Activated CD4-positive, alpha-beta T cell treated with anti-CD3 and anti-CD28 coated beads for 36 hours (primary cell): ENCODE results near the gene E2F7. TPM values are rescaled to one million over a fixed set of nuclear protein-coding genes. Genes with fewer than 3 reads are reported as not detected.

ENCODE experiments used
- ATAC-seq: fragments of 200-7000 bp; cut with Tn5 transposase; one replicate; pipeline ENCODE4 v1.10.0; 2021; ENCODE audit warnings: mild to moderate bottlenecking, moderate library complexity
- CTCF ChIA-PET: fragments of 350-600 bp; sonication (Branson Sonifier 250); formaldehyde crosslinking; loops from one replicate; lab custom pipeline; 2021; ENCODE audit warnings: antibody characterized with exemption; lab: Charles Lee
- POLR2A ChIA-PET: fragments of 350-600 bp; sonication (Branson Sonifier 250); formaldehyde crosslinking; loops from one replicate; lab custom pipeline; 2021; ENCODE audit warnings: antibody characterized with exemption, inconsistent platforms; lab: Charles Lee
- DNase-seq: peaks from one replicate; pipeline ENCODE4 v3.0.0-alpha.2; 2020
- H3K27ac Mint-ChIP-seq: one replicate; pipeline ENCODE4 v1.8.0; 2021; ENCODE audit warnings: mixed read lengths
- H3K27me3 Mint-ChIP-seq: one replicate; pipeline ENCODE4 v1.8.0; 2021; ENCODE audit warnings: mixed read lengths
- H3K36me3 Mint-ChIP-seq: one replicate; pipeline ENCODE4 v1.8.0; 2021; ENCODE audit warnings: low read depth, mixed read lengths
- H3K4me1 Mint-ChIP-seq: one replicate; pipeline ENCODE4 v1.8.0; 2021; ENCODE audit warnings: mixed read lengths
- H3K4me3 Mint-ChIP-seq: one replicate; pipeline ENCODE4 v1.8.0; 2021; ENCODE audit warnings: mild to moderate bottlenecking, moderate library complexity, mixed read lengths
- H3K9me3 Mint-ChIP-seq: one replicate; pipeline ENCODE4 v1.8.0; 2021; ENCODE audit warnings: low read depth, mixed read lengths
- intact Hi-C, 2 experiments: fragments of 100-400 bp; cut with DNase I in 1 of 2; cut with micrococcal nuclease in 1 of 2; formaldehyde crosslinking; loops; one replicate each; pipeline versions ENCODE4 v1.14.2 to v1.15.1; 2022 to 2024; cut with DNase I, micrococcal nuclease
- total RNA-seq, 2 experiments: library from RNA; stranded (reverse); gene quantifications; one replicate each; pipeline ENCODE4 v1.2.3, GENCODE V29; 2021

Gene E2F7
- total RNA-seq, 2 experiments from 2014 or later: 6.0 to 7.8 TPM

- intact Hi-C loops: loop anchor here in 1 of 2 experiments (10.0 kb wide), 1 partner anchor 142 kb away; the partner anchor contains the start of gene CSRP2
- no peak overlapping the region for H3K27ac Mint-ChIP-seq
- ATAC-seq: no peak
- no peaks in the 10 kb centered on the region for H3K27me3 Mint-ChIP-seq
- no peak for DNase-seq
- peaks cover 4% of the 10 kb centered on the region for H3K36me3 Mint-ChIP-seq
- no peaks in the 10 kb centered on the region for H3K4me1 Mint-ChIP-seq
- no peak overlapping the region for H3K4me3 Mint-ChIP-seq
- POLR2A ChIA-PET: no interaction called here
- no peaks in the 10 kb centered on the region for H3K9me3 Mint-ChIP-seq
- CTCF ChIA-PET: interaction anchor here (0.5 kb wide), 1 partner anchor 559 kb away, joined by 3 read pairs; no protein-coding TSS in a partner anchor
Measured at GRCh38 chr12:77016606-77017005, 48.8 kb downstream of the E2F7 start.

- Mint-ChIP-seq H3K9me3 (no peaks in the 10 kb centered on the region), H3K4me3 (no peak overlapping the region), H3K4me1 (peaks cover 4% of the 10 kb centered on the region), H3K27me3 (peaks cover 4% of the 10 kb centered on the region), H3K36me3 (no peaks in the 10 kb centered on the region), H3K27ac (no peak overlapping the region)
- no peak for DNase-seq
- ChIA-PET CTCF (interaction anchor here (0.6 to 1.6 kb wide), 3 partner anchors 20 to 515 kb away, joined by 3 read pairs; no protein-coding TSS in a partner anchor), POLR2A (no interaction called here)
- intact Hi-C loops: loop anchor here in 1 of 2 experiments (10.0 kb wide), 1 partner anchor 138 kb away; the partner anchor contains the start of gene CSRP2
- no peak for ATAC-seq
Measured at GRCh38 chr12:77013091-77013490, 52.3 kb downstream of the E2F7 start.

GRCh38 chr12:77010691-77011548, 54.4 kb downstream of the E2F7 start:
- Mint-ChIP-seq H3K4me1 (peaks cover 4% of the 10 kb centered on the region), H3K27ac (no peak overlapping the region), H3K4me3 (no peak overlapping the region), H3K36me3 (no peaks in the 10 kb centered on the region), H3K9me3 (no peaks in the 10 kb centered on the region), H3K27me3 (peaks cover 8% of the 10 kb centered on the region)
- peak; percentile 85 for DNase-seq
- POLR2A ChIA-PET: interaction anchor here (0.6 kb wide), 1 partner anchor 16 kb away, joined by 3 read pairs; no protein-coding TSS in a partner anchor
- CTCF ChIA-PET: interaction anchor here (0.6 to 1.8 kb wide), 53 partner anchors 8 to 507 kb away, joined by 3 to 27 read pairs (median 4); no protein-coding TSS in a partner anchor
- intact Hi-C loops: loop anchor here (1.0 to 10.0 kb wide), 3 partner anchors 136 to 390 kb away; partner anchors contain the start of gene CSRP2 (in 1 of the 2)
- peak; percentile 80 for ATAC-seq

- DNase-seq (no peak), ATAC-seq (no peak)
- peaks cover 15% of the 10 kb centered on the region for H3K27me3 Mint-ChIP-seq
Measured at GRCh38 chr12:77007476-77007875, 57.9 kb downstream of the E2F7 start.

GRCh38 chr12:77005611-77006098, 59.7 kb downstream of the E2F7 start:
- no peak for DNase-seq
- intact Hi-C loops: no loop called here
- POLR2A ChIA-PET: no interaction called here
- no peak overlapping the region for H3K4me3 Mint-ChIP-seq
- no peak overlapping the region for H3K27ac Mint-ChIP-seq
- no peaks in the 10 kb centered on the region for H3K9me3 Mint-ChIP-seq
- peaks cover 2% of the 10 kb centered on the region for H3K4me1 Mint-ChIP-seq
- no peaks in the 10 kb centered on the region for H3K36me3 Mint-ChIP-seq
- peaks cover 23% of the 10 kb centered on the region for H3K27me3 Mint-ChIP-seq
- ATAC-seq: no peak
- CTCF ChIA-PET: no interaction called here

More at GRCh38 chr12:77007476-77007875, 57.9 kb downstream of the E2F7 start:
- Mint-ChIP-seq H3K4me1 (peaks cover 4% of the 10 kb centered on the region), H3K36me3 (no peaks in the 10 kb centered on the region), H3K27ac (no peak overlapping the region), H3K4me3 (no peak overlapping the region), H3K9me3 (no peaks in the 10 kb centered on the region)
- POLR2A ChIA-PET: no interaction called here
- intact Hi-C loops: no loop called here
- CTCF ChIA-PET: no interaction called here

- Mint-ChIP-seq H3K4me3 (no peak overlapping the region), H3K27ac (no peak overlapping the region), H3K9me3 (no peaks in the 10 kb centered on the region), H3K4me1 (no peaks in the 10 kb centered on the region), H3K27me3 (peaks cover 19% of the 10 kb centered on the region), H3K36me3 (no peaks in the 10 kb centered on the region)
- DNase-seq (no peak), ATAC-seq (no peak)
- intact Hi-C loops: no loop called here
- ChIA-PET CTCF (interaction anchor here (1.6 kb wide), 1 partner anchor 10 kb away, joined by 4 read pairs; no protein-coding TSS in a partner anchor), POLR2A (no interaction called here)
Measured at GRCh38 chr12:77003914-77004313, 61.5 kb downstream of the E2F7 start.

- DNase-seq (no peak), ATAC-seq (no peak)
- Mint-ChIP-seq H3K36me3 (no peaks in the 10 kb centered on the region), H3K4me3 (no peak overlapping the region), H3K4me1 (no peaks in the 10 kb centered on the region), H3K27ac (no peak overlapping the region), H3K9me3 (no peaks in the 10 kb centered on the region), H3K27me3 (peaks cover 19% of the 10 kb centered on the region)
- ChIA-PET POLR2A (interaction anchor here (0.6 kb wide), 1 partner anchor 164 kb away, joined by 3 read pairs; no protein-coding TSS in a partner anchor), CTCF (interaction anchor here (0.7 kb wide), 1 partner anchor 166 kb away, joined by 4 read pairs; no protein-coding TSS in a partner anchor)
- intact Hi-C loops: no loop called here
Measured at GRCh38 chr12:77003246-77003645, 62.1 kb downstream of the E2F7 start.

GRCh38 chr12:77002382-77002781, 63.0 kb downstream of the E2F7 start:
- no peaks in the 10 kb centered on the region for H3K9me3 Mint-ChIP-seq
- ATAC-seq (no peak), DNase-seq (no peak)
- no peaks in the 10 kb centered on the region for H3K4me1 Mint-ChIP-seq
- ChIA-PET POLR2A (no interaction called here), CTCF (no interaction called here)
- peaks cover 15% of the 10 kb centered on the region for H3K27me3 Mint-ChIP-seq
- no peak overlapping the region for H3K27ac Mint-ChIP-seq
- intact Hi-C loops: no loop called here
- H3K4me3 Mint-ChIP-seq: no peak overlapping the region
- no peaks in the 10 kb centered on the region for H3K36me3 Mint-ChIP-seq

- ATAC-seq: no peak
Measured at GRCh38 chr12:77001276-77001675, 64.1 kb downstream of the E2F7 start.

GRCh38 chr12:76998908-76999556, 66.3 kb downstream of the E2F7 start:
- H3K4me1 Mint-ChIP-seq: no peaks in the 10 kb centered on the region
- ATAC-seq: no peak
- H3K9me3 Mint-ChIP-seq: no peaks in the 10 kb centered on the region
- H3K4me3 Mint-ChIP-seq: no peak overlapping the region
- ChIA-PET CTCF (interaction anchor here (3.2 kb wide), 1 partner anchor 12 kb away, joined by 19 read pairs; no protein-coding TSS in a partner anchor), POLR2A (no interaction called here)
- DNase-seq: no peak
- no peaks in the 10 kb centered on the region for H3K36me3 Mint-ChIP-seq
- peaks cover 11% of the 10 kb centered on the region for H3K27me3 Mint-ChIP-seq
- no peak overlapping the region for H3K27ac Mint-ChIP-seq
- intact Hi-C loops: no loop called here

More at GRCh38 chr12:77001276-77001675, 64.1 kb downstream of the E2F7 start:
- Mint-ChIP-seq H3K4me3 (no peak overlapping the region), H3K27me3 (peaks cover 15% of the 10 kb centered on the region), H3K27ac (no peak overlapping the region), H3K9me3 (no peaks in the 10 kb centered on the region), H3K36me3 (no peaks in the 10 kb centered on the region), H3K4me1 (no peaks in the 10 kb centered on the region)
- ChIA-PET CTCF (interaction anchor here (0.7 to 3.2 kb wide), 2 partner anchors 10 to 48 kb away, joined by 3 to 19 read pairs; no protein-coding TSS in a partner anchor), POLR2A (no interaction called here)
- DNase-seq: no peak
- intact Hi-C loops: no loop called here

- ChIA-PET CTCF (interaction anchor here (3.2 kb wide), 1 partner anchor 12 kb away, joined by 19 read pairs; no protein-coding TSS in a partner anchor), POLR2A (no interaction called here)
- ATAC-seq: no peak
- intact Hi-C loops: no loop called here
- H3K27me3 Mint-ChIP-seq: peaks cover 9% of the 10 kb centered on the region
- H3K36me3 Mint-ChIP-seq: no peaks in the 10 kb centered on the region
- DNase-seq: no peak
- H3K9me3 Mint-ChIP-seq: no peaks in the 10 kb centered on the region
- no peaks in the 10 kb centered on the region for H3K4me1 Mint-ChIP-seq
- no peak overlapping the region for H3K27ac Mint-ChIP-seq
- H3K4me3 Mint-ChIP-seq: no peak overlapping the region
Measured at GRCh38 chr12:76998386-76998785, 67.0 kb downstream of the E2F7 start.
